Epidermal melanocyte (primary cell): ENCODE results near the gene RNASE8.

Source experiments
- DNase-seq: peaks from one replicate; pipeline ENCODE4 v3.0.0; 2011; ENCODE audit warnings: low spot score; ENCODE audit not compliant: insufficient read length

The RNASE8 gene

GRCh38 chr14:21053184-21054122 lies 4.2 kb upstream of the RNASE8 start:
- no peak for DNase-seq

- no peak for DNase-seq
Observed at GRCh38 chr14:21054123-21054767, 3.4 kb upstream of the RNASE8 start.

DNA sequence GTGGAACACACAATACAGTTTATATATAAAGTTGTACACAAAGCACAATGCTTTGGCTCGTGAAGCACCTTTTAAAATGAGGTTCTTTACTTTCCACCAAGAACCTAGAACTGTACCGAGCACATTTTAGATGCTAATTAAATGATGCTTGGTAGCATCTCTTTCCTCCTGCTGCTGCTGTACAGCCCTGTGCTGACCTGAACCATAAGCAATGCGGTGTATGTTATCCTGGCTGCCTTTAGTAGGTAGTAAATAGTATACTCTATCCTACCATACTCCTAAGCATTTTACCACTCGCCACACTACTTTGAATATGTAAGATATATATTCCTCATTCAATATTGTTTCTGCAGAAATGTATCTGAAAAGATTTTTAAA lies 2.9 kb upstream of the RNASE8 start:
- no peak for DNase-seq

GRCh38 chr14:21055432-21056117 lies 2.0 kb upstream of the RNASE8 start:
- no peak for DNase-seq

GRCh38 chr14:21056520-21057163 lies 980 bp upstream of the RNASE8 start:
- DNase-seq = no peak

DNA sequence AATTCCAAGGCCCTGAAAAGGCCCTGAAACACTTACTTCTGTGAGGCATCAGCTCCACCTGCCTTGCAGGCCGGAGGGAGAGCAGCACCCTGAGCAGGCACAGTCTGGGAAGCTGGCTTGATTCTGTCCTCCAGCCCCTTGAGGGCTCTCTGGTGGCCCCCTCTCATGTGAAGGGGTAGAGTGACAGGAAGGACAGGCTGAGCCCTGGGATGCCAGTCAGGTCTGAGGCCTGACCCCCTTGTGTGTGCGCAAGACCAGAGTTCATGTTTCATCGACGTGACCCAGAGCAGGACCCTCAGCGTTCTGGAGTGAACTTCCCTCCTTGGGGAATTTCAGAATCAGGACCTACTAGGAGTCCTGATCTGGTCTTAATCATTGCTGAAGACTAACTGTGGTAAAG lies 1.3 kb downstream of the RNASE8 start:
- DNase-seq = no peak

- peak; percentile 59 for DNase-seq
Observed at GRCh38 chr14:21059842-21060613, 2.4 kb downstream of the RNASE8 start.

DNA sequence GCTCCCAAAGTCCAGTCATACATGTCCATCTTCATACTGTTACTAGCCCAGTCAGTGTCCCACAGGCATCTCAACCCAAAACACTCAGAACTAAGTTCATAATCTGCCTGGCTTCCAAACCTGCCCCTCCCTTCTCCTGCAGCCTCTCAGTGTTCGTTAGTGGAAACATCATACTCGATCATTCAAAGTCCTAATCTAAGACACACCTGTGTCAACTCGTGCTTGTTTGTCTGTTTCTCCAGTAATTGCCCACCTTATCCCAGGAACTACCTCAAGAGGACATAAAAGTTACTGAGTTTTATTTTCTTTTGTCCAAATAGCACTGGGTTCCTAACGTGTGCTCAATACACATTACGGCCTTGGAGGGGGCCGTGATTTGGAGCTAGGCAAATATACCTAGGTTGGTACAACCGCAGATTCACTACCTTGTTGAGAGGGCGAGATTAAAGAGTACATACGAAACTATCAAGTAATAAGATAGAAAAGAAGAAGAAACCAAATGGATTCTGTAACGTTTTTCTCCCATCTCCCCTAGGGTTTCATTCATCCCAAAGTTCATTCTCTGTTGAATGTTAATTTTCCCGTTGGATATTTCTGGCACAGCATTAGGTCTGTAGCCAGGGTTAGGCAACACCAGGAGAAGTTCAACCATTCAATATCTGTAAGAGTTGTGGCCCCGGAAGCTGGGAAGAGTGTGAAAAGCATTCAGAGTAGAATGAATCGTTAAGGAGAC lies 3.2 kb downstream of the RNASE8 start:
- no peak for DNase-seq

GRCh38 chr14:21061347-21061668 lies 3.7 kb downstream of the RNASE8 start:
- DNase-seq = no peak

- no peak for DNase-seq
Observed at GRCh38 chr14:21063479-21063878, 5.9 kb downstream of the RNASE8 start.

DNA sequence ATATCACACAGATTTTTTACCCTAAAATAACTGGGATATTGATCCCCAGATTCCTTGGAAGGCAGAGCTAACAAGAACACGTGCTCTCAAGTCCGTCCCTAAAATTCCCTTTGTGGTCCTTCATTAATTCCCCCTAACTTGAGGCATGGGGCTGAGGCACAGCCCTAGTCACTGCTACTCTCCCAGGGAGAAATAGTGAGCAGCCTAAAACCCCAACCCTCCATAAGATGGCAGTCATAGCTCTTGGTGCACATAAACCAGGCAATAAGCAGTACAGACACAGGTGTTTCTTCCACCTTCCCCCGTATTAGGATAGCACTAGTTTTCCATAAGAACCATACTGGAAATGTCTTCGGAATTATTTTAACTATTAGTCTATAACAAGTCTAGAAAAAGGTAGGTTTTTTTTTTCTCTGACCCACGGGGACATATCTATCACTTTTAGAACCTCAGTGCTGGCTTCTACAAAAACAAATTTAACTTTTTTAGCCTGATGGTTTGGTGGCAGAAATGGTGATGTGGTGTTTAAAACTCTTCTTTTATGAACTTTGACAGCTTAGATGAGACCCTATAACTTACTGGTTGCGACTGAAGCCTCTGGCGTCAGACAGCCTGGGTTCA lies 9.4 kb downstream of the RNASE8 start:
- DNase-seq = no peak

DNA sequence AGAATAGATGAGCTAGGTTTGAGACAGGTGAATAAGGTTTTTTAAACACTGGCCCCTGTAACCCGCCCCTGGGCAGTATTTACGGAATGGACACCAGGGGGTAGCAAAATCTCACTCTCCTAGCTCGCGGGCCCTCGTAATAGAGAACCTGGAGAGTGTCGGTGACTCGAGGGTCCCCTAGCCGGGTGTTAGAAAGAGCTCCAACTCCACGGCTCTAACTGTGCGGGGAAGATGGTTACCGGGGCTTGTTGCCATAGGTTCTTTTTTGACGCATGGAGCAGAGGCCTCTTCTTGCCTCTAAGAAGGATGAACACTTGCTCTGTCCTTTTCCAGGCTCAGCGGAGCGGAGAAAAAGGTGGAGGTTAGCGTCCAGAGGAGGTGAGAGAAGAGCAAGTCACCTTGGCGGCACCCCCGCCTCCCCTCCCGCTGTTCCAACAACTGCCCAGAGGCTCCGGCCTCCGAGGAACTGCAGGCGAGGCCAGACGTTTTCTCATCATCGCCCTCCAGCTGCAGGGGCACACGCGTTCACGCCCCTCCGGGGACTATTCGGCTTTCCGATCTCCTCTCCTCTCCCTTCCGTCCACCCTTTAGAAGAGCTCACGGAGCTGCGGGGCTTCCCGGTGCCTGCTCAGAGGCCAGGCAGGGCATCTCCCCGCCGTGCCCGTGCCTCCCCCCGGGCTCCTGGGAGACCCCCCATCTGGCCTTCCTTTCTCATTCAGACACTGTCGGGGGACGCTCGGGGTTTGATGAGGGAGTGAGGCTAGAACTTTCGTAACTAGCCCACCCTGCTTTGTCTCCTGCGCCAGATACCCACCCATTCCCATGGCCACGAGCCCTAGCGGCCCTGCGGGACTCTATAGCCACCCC lies 11.1 kb downstream of the RNASE8 start:
- no peak for DNase-seq

DNA sequence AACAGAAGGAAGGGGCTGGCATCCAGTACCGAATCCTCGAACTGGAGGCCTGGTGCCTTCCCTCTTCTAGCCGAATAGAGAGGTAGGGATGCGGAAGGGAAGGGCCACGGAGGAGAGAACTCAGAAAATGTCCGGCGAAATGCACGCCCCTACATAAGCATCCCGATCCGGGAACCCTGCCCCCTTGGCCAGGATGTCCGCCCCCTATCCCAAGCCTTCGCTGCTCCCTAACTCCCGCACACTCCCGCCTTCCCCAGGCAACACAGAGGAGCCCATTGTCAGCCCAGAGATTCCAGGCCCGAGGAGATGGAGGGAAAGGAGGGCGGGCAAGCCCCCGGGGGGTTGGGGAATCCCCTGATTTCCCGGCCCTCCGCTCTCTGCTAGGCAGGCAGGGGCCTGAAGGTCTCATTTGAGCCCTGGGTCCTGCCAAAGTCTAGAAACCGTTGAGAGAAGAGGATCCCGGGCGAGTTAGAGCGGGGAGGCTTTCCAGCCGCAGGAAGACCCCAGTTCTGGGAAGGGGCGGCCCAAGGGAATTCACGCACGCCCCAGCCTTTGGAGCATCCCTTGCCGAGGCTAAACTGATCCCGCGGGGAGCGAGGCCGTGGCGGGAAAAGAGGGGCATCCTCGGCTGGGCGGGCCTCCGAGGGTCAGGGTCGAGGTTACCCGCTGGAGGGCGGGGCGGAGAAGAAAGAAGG lies 11.9 kb downstream of the RNASE8 start:
- DNase-seq = peak; percentile 78

DNA sequence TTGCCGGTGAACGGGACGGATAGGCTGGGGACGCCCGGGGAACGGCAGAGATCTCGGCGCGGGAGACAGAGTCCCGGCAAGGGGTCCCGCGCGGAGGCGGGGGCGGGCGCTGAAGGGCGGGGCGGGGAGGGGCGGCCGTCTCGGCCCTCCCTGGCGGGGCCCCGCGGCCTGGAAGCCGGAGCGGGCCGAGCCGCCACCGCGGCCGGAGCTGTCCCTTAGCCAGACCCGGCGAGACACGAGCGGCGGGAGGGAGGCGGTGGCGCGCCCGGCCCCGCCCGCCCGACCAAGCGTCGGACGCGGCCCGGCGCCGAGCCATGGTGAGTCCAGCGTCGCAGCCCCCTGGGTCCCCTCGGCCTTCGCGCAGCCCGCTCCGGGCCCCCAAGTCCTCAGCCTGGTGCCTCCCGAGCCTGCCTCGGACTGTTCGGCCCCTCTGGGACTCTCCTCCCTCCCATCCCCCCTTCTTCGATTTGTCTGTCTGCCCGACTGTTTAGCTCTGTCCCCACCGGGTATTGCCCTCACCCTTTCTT lies 12.5 kb downstream of the RNASE8 start, which contains the start of gene ARHGEF40:
ARHGEF40 (plus strand) TSS at position 222 of the 527 bp plus-strand sequence; CDS start at position 315, 93 bp downstream.
- DNase-seq = no peak

GRCh38 chr14:21070610-21071224 lies 13.1 kb downstream of the RNASE8 start:
- no peak for DNase-seq

GRCh38 chr14:21071225-21072030 lies 13.8 kb downstream of the RNASE8 start:
- DNase-seq = peak; percentile 84

GRCh38 chr14:21072031-21072473 lies 14.4 kb downstream of the RNASE8 start:
- DNase-seq = peak; percentile 50
